ENCODE results near the gene P2RY14.
"Not testable (repeated sequence)": the region's sequence is repeated elsewhere in the genome, so short reads cannot be mapped to it uniquely, and the experiment has no call there.

P2RY14 gene

GRCh38 chr3:151171145-151171757 lies 107.1 kb downstream of the P2RY14 start:
- DNase-seq = no peak

GRCh38 chr3:151169948-151170679 lies 108.2 kb downstream of the P2RY14 start:
- DNase-seq = not testable (repeated sequence)

GRCh38 chr3:151169262-151169947 lies 108.9 kb downstream of the P2RY14 start:
- no peak for DNase-seq

- DNase-seq = peak; percentile 80
Measured at GRCh38 chr3:151168269-151169094, 109.9 kb downstream of the P2RY14 start.

- no peak for DNase-seq
Measured at GRCh38 chr3:151166161-151166560, 112.2 kb downstream of the P2RY14 start.

GRCh38 chr3:151165226-151165625 lies 113.1 kb downstream of the P2RY14 start:
- no peak for DNase-seq
